K562 (cell line): ENCODE measurements around the gene AP3S1. TPM values are rescaled to one million over a fixed set of nuclear protein-coding genes. Genes with fewer than 3 reads are reported as not detected.

Source experiments
- ATAC-seq: fragments of 200-7000 bp; cut with Tn5 transposase; 3 replicates; pipeline ENCODE4 v1.9.1; 2020; ENCODE audit warnings: moderate library complexity
- BruUV-seq: library from RNA; stranded (reverse); fragments of 400-500 nt; replicated peaks from 2 replicates; lab custom pipeline; 2021; lab: Mats Ljungman, UMichigan
- CTCF ChIA-PET: fragments of 300-600 bp; formaldehyde crosslinking; extraction: SDS; loops from one replicate; lab custom pipeline; 2021; ENCODE audit warnings: low intra/inter-chr PET ratio; lab: Yijun Ruan, JAX
- POLR2A ChIA-PET: fragments of 300-600, 350-650 bp; sonication (Branson Sonifier 250); formaldehyde crosslinking; extraction: SDS; loops from one replicate; lab custom pipeline; 2021; ENCODE audit warnings: antibody characterized with exemption, inconsistent platforms; lab: Yijun Ruan, JAX
- DNase-seq, 4 experiments: peaks; one replicate each; pipeline versions ENCODE4 v3.0.0 to v3.0.0-alpha.2; 2011 to 2018; ENCODE audit warnings: low spot score in 3 of 4, mixed read lengths in 3 of 4; ENCODE audit errors: extremely low read depth in 1 of 4
- FAIRE-seq: peaks from 2 replicates; lab custom pipeline; 2011; peaks lifted over from hg19 to GRCh38; lab: Jason Lieb, UNC
- H2AFZ ChIP-seq: 2 replicates; pipeline ENCODE4 v1.6.0; 2011; ENCODE audit warnings: low read depth, low read length, control low read depth, inconsistent platforms
- H3K27ac ChIP-seq: fragments of 200-600 bp; 3 replicates; pipeline ENCODE4 v1.8.0; 2011; ENCODE audit warnings: low read depth, mild to moderate bottlenecking, control low read depth, inconsistent platforms, low read length, moderate library complexity, mixed read lengths; ENCODE audit errors: extremely low read depth
- H3K27me3 ChIP-seq, 2 experiments: fragments of 300-600 bp in 1 of 2; 2 replicates in 1 of 2; 3 replicates in 1 of 2; pipeline versions ENCODE4 v1.6.0 to v1.8.0; 2011; ENCODE audit warnings: inconsistent platforms in 2 of 2, low read length in 2 of 2, mild to moderate bottlenecking in 1 of 2, mixed read lengths in 1 of 2, moderate library complexity in 1 of 2; ENCODE audit not compliant: control insufficient read depth in 2 of 2, insufficient read depth in 2 of 2
- H3K36me3 ChIP-seq: fragments of 300-600 bp; 3 replicates; pipeline ENCODE4 v1.8.0; 2011; ENCODE audit warnings: mild to moderate bottlenecking, low read length, inconsistent platforms; ENCODE audit not compliant: control insufficient read depth, insufficient read depth
- H3K4me1 ChIP-seq, 2 experiments: fragments of 200-600 bp in 1 of 2; replicated peaks in 1 of 2; 2 replicates in 1 of 2; 3 replicates in 1 of 2; pipeline versions ENCODE4 v1.5.1 to v1.8.0; 2011; ENCODE audit warnings: inconsistent platforms in 2 of 2, low read length in 2 of 2, mild to moderate bottlenecking in 1 of 2, mixed read lengths in 1 of 2, moderate library complexity in 1 of 2; ENCODE audit not compliant: control insufficient read depth in 2 of 2, insufficient read depth in 2 of 2
- H3K4me2 ChIP-seq: 2 replicates; pipeline ENCODE4 v1.6.1; 2011; ENCODE audit warnings: low read length, control low read depth, inconsistent platforms, mixed read lengths; ENCODE audit not compliant: insufficient read depth
- H3K4me3 ChIP-seq: fragments of 200-600 bp; sonication (generic), shearing (Covaris generic); 2 replicates; pipeline ENCODE4 v1.5.1; 2016; ENCODE audit warnings: control low read depth, inconsistent platforms
- H3K79me2 ChIP-seq: fragments of 200-600 bp; 3 replicates; pipeline ENCODE4 v1.8.0; 2011; ENCODE audit warnings: low read length, inconsistent platforms; ENCODE audit not compliant: control insufficient read depth, insufficient read depth
- H3K9ac ChIP-seq, 2 experiments: 2 replicates each; pipeline versions ENCODE4 v1.6.0 to v1.6.1; 2011; ENCODE audit warnings: low read depth in 2 of 2, low read length in 2 of 2, control low read depth in 1 of 2, inconsistent platforms in 1 of 2, mild to moderate bottlenecking in 1 of 2, mixed read lengths in 1 of 2; ENCODE audit not compliant: insufficient read depth in 1 of 2
- H3K9me1 ChIP-seq: one replicate; pipeline ENCODE4 v1.6.0; 2011; ENCODE audit warnings: inconsistent platforms, mild to moderate bottlenecking, low read length, moderate library complexity; ENCODE audit not compliant: control insufficient read depth, insufficient read depth
- H3K9me3 ChIP-seq: replicated peaks from 2 replicates; pipeline ENCODE4 v1.5.1; 2011; ENCODE audit warnings: low read depth, low read length, inconsistent platforms; ENCODE audit not compliant: control insufficient read depth, insufficient read depth
- H4K20me1 ChIP-seq: replicated peaks from 2 replicates; pipeline ENCODE4 v1.6.1; 2011; ENCODE audit warnings: low read length, inconsistent platforms, mixed read lengths; ENCODE audit not compliant: control insufficient read depth, insufficient read depth
- DIDO1 ChIP-seq: fragments of 450-650 bp; IDR thresholded peaks from 2 replicates; pipeline ENCODE4 v1.6.1; 2016; ENCODE audit warnings: low read depth, missing biosample characterization, missing genetic modification characterization
- SMARCE1 ChIP-seq: fragments of 450-650 bp; IDR thresholded peaks from 2 replicates; pipeline ENCODE4 v1.7.1; 2016; ENCODE audit warnings: mild to moderate bottlenecking
- SNRNP70 ChIP-seq: fragments of 200-400 bp; formaldehyde crosslinking; optimal IDR thresholded peaks from 2 replicates; pipeline ENCODE3; 2017; ENCODE audit warnings: low read depth, low read length
- TOE1 ChIP-seq, 2 experiments: fragments of 450-650 bp in 1 of 2; sonication (generic) in 1 of 2; formaldehyde crosslinking in 1 of 2; IDR thresholded peaks; 2 replicates each; pipeline versions ENCODE4 v1.7.1 to v1.8.0; 2016 to 2022; ENCODE audit warnings: borderline replicate concordance in 2 of 2, mild to moderate bottlenecking in 2 of 2, antibody characterized with exemption in 1 of 2, inconsistent platforms in 1 of 2, low read depth in 1 of 2, missing genetic modification reagents in 1 of 2, moderate library complexity in 1 of 2
- ZNF507 ChIP-seq: conservative IDR thresholded peaks from 2 replicates; pipeline ENCODE4 v1.6.1; 2017; ENCODE audit warnings: missing genetic modification characterization, missing compliant biosample characterization
- ZNF780A ChIP-seq: fragments of 250-450 bp; sonication (Bioruptor Pico); IDR thresholded peaks from 2 replicates; pipeline ENCODE4 v1.5.0; 2021; ENCODE audit warnings: mild to moderate bottlenecking
- WGBS: fragments of 100-300 bp; shearing (Covaris generic); methylation state at CpG from one replicate; pipeline ENCODE4 v1.1.6; 2016; ENCODE audit warnings: low coverage, mixed read lengths; ENCODE audit not compliant: insufficient coverage; ENCODE audit errors: missing lambda C conversion rate; 5-methylcytosine and 5-hydroxymethylcytosine counted together
- in situ Hi-C: fragments of 300-500 bp; cut with MboI; formaldehyde crosslinking; loops from 4 replicates; pipeline ENCODE4 v1.15.0; 2018; ENCODE audit warnings: inconsistent platforms, mixed read lengths
- intact Hi-C: fragments of 100-400 bp; cut with micrococcal nuclease; formaldehyde crosslinking; loops from 2 replicates; pipeline ENCODE4 v1.14.2; 2022
- polyA plus RNA-seq, 8 experiments: library from polyadenylated mRNA; depleted of rRNA in 4 of 8; stranded (reverse) in 5 of 8; unstranded in 3 of 8; fragments of >200 nt; fragmentation: Nextera tagmentation in 2 of 8; fragmentation: Illumina TruSeq in 1 of 8; extraction: Ambion mirVana in 2 of 8; extraction: Trizol in 1 of 8; gene quantifications; 2 replicates each; pipeline versions ENCODE4 v1.2.1 to v1.2.3, GENCODE V29; 2011 to 2014; ENCODE audit warnings: inconsistent platforms in 1 of 8, missing spikeins in 1 of 8
- total RNA-seq, 7 experiments: library from RNA; depleted of rRNA in 6 of 7; stranded (reverse); fragments of >200 nt in 6 of 7; fragmentation: Illumina TruSeq in 2 of 7; extraction: Trizol in 2 of 7; gene quantifications; 2 replicates each; pipeline versions ENCODE4 v1.2.1 to v1.2.3, GENCODE V29; 2011 to 2021; ENCODE audit warnings: low replicate concordance in 1 of 7

Gene AP3S1
- total and polyA plus RNA-seq, 9 of the 15 experiments (the other 6 are each of a cell fraction or from before 2014, with no cell fraction given), result 46.1 to 106 (median 67.3) TPM

DNA sequence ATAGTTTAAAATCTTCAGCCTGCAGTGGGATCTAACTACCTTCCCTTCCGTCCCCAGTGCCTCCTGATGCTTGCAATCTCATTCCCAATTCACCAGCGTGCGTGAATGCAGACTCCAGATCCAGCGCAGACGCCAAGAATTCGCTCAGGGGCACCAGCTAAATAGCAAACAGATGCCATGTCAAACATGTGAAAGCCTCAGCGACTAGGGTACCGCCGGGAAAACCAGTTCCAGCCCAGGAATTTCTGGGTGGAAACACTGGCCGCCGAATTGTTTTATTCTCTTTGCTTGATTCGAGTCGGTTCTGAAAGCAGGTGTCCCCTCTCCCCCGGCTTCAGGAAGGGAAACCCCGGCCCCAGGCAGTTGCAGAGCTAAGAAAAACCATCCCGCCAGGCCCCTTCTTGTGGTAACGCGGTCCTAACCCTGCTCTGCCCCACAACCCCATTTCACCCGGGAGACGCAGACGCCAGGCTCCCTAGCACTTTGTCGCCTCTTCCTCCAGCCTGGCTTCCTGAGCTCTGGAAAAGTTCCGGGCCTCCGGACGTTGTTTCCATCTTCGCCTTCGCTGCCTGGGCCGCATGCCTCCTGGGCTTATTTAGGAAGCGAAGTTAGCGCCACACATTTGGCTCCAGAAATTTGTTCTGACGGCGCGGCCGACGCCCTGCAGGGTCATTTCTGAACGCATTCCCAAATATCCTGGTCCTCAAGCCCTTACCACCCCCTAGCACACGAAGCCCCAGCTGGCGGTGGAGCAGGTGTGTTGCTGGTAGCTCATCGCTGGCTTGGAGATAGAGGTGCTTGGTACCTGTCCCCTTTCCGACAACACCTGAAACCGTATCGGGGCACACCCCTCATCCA, 119.9 kb downstream of the AP3S1 start:
- in situ Hi-C loops, result no loop called here
- ATAC-seq (no peak), FAIRE-seq (no peak), DNase-seq (no peak)
- peaks cover 23 to 32% of the 10 kb centered on the region in 2 experiments for H3K27me3 ChIP-seq
- no peaks in the 10 kb centered on the region for H4K20me1 ChIP-seq
- ChIA-PET CTCF (no interaction called here), POLR2A (interaction anchor here (0.7 kb wide), 1 partner anchor 511 kb away, joined by 3 read pairs; no protein-coding TSS in a partner anchor)
- H3K79me2 ChIP-seq, result no peaks in the 10 kb centered on the region
- no TSS peak for BruUV-seq
- intact Hi-C loops, result no loop called here
- no peaks in the 10 kb centered on the region for H3K9me3 ChIP-seq
- H3K9ac ChIP-seq, result no peak overlapping the region
- no peak overlapping the region for H3K4me2 ChIP-seq
- WGBS, result 18% methylated on average over 37 of the region's 42 CpGs
- no peak overlapping the region for H3K4me3 ChIP-seq
- no peaks in the 10 kb centered on the region for H3K9me1 ChIP-seq
- H3K36me3 ChIP-seq, result no peaks in the 10 kb centered on the region
- H3K4me1 ChIP-seq, result peaks cover 0 to 8% of the 10 kb centered on the region in 2 experiments; a peak in 2 of 5 replicates
- TF ChIP-seq ZNF507 (tag) (no peak), ZNF780A (CRISPR knock-in tag) (no peak), SNRNP70 (no peak), SMARCE1 (no peak), DIDO1 (tag) (no peak), TOE1 (IDR thresholded peaks at IDR 0.05; ENCODE audit: borderline replicate concordance) (no peak), TOE1 (CRISPR knock-in tag; IDR thresholded peaks at IDR 0.05; ENCODE audit: borderline replicate concordance, low read depth) (no peak)
- no peak overlapping the region for H3K27ac ChIP-seq
- H2AFZ ChIP-seq, result no peak overlapping the region
